Activated CD8-positive, alpha-beta T cell treated with anti-CD3 and anti-CD28 coated beads for 36 hours (primary cell): ENCODE data around the gene GABARAP. TPM values are rescaled to one million over a fixed set of nuclear protein-coding genes. Genes with fewer than 3 reads are reported as not detected.
A peak's percentile ranks its signal among the peaks of the same experiment; 100 is the strongest.

Experiments
- ATAC-seq: fragments of 200-7000 bp; cut with Tn5 transposase; one replicate; pipeline ENCODE4 v1.10.0; 2021; ENCODE audit warnings: mild to moderate bottlenecking, moderate library complexity
- CTCF ChIA-PET: fragments of 350-600 bp; sonication (Branson Sonifier 250); formaldehyde crosslinking; loops from one replicate; lab custom pipeline; 2021; ENCODE audit warnings: antibody characterized with exemption; lab: Charles Lee
- POLR2A ChIA-PET: fragments of 350-600 bp; sonication (Branson Sonifier 250); formaldehyde crosslinking; loops from one replicate; lab custom pipeline; 2021; ENCODE audit warnings: antibody characterized with exemption; lab: Charles Lee
- DNase-seq: peaks from one replicate; pipeline ENCODE4 v3.0.0-alpha.2; 2020
- H3K27ac Mint-ChIP-seq: one replicate; pipeline ENCODE4 v1.8.0; 2021; ENCODE audit warnings: mild to moderate bottlenecking, mixed read lengths
- H3K27me3 Mint-ChIP-seq: one replicate; pipeline ENCODE4 v1.8.0; 2021; ENCODE audit warnings: mixed read lengths
- H3K36me3 Mint-ChIP-seq: one replicate; pipeline ENCODE4 v1.8.0; 2021; ENCODE audit warnings: low read depth, mixed read lengths
- H3K4me1 Mint-ChIP-seq: one replicate; pipeline ENCODE4 v1.8.0; 2021; ENCODE audit warnings: low read depth, mixed read lengths
- H3K4me3 Mint-ChIP-seq: one replicate; pipeline ENCODE4 v1.8.0; 2021; ENCODE audit warnings: mild to moderate bottlenecking, moderate library complexity, mixed read lengths
- H3K9me3 Mint-ChIP-seq: one replicate; pipeline ENCODE4 v1.8.0; 2021; ENCODE audit warnings: mixed read lengths
- CTCF ChIP-seq: fragments of 200-600 bp; IDR thresholded peaks from one replicate; pipeline ENCODE4 v1.8.0; 2022; ENCODE audit warnings: antibody characterized with exemption, mild to moderate bottlenecking
- intact Hi-C: fragments of 100-400 bp; cut with micrococcal nuclease; formaldehyde crosslinking; loops from one replicate; pipeline ENCODE4 v1.10.0; 2022
- total RNA-seq, 2 experiments: library from RNA; stranded (reverse); gene quantifications; one replicate each; pipeline ENCODE4 v1.2.3, GENCODE V29; 2021

The GABARAP gene
- total RNA-seq, 2 experiments from 2014 or later: 104 to 118 TPM

DNA sequence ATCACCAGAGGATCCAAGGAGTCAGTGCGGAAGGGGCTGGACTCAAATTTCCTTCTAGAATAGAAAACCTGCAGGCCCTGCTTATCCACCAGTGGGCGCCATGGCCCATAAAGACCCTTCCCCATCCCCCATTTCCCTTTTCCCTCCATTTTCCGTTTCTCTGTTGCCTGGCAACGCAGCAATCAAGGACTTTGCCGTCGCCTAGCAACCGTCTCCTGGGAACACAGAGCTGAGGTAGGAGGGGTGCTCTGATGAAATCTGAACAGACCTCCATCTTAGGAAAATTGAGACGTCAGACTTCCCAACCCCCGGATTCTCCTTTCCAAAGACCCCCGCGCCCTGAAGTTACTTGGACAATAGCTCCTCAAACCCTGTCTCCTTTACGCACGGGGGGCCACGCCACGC lies 28.4 kb downstream of the GABARAP start:
- H3K36me3 Mint-ChIP-seq: no peaks in the 10 kb centered on the region
- H3K27me3 Mint-ChIP-seq: peaks cover 8% of the 10 kb centered on the region
- CTCF ChIA-PET: interaction anchor here (1.5 to 2.1 kb wide), 3 partner anchors 21 to 168 kb away, joined by 4 to 7 read pairs (median 6); partner anchors contain the start of gene DVL2
- TF ChIP-seq CTCF: peak; percentile 45
- ATAC-seq (no peak), DNase-seq (no peak)
- H3K27ac Mint-ChIP-seq: peak overlapping the region; percentile 91
- H3K9me3 Mint-ChIP-seq: no peaks in the 10 kb centered on the region
- POLR2A ChIA-PET: interaction anchor here (0.8 to 13.2 kb wide), 4 partner anchors 8 to 116 kb away, joined by 3 to 261 read pairs (median 4); partner anchors contain the start of genes DVL2, GABARAP and PHF23
- peak overlapping the region; percentile 82 for H3K4me3 Mint-ChIP-seq
- intact Hi-C loops: no loop called here
- peaks cover 56% of the 10 kb centered on the region for H3K4me1 Mint-ChIP-seq

- Mint-ChIP-seq H3K27me3 (peaks cover 8% of the 10 kb centered on the region), H3K36me3 (no peaks in the 10 kb centered on the region), H3K4me3 (no peak overlapping the region), H3K9me3 (no peaks in the 10 kb centered on the region), H3K27ac (no peak overlapping the region), H3K4me1 (peaks cover 38% of the 10 kb centered on the region)
- no peak for TF ChIP-seq CTCF
- DNase-seq: no peak
- ChIA-PET CTCF (no interaction called here), POLR2A (no interaction called here)
- no peak for ATAC-seq
- intact Hi-C loops: no loop called here
Measured at GRCh38 chr17:7211491-7212273, 30.6 kb downstream of the GABARAP start.

- intact Hi-C loops: no loop called here
- TF ChIP-seq CTCF: no peak
- CTCF ChIA-PET: interaction anchor here (1.5 kb wide), 1 partner anchor 75 kb away, joined by 3 read pairs; no protein-coding TSS in a partner anchor
- no peak for DNase-seq
- H3K27ac Mint-ChIP-seq: no peak overlapping the region
- no peak overlapping the region for H3K4me3 Mint-ChIP-seq
- POLR2A ChIA-PET: no interaction called here
- no peaks in the 10 kb centered on the region for H3K9me3 Mint-ChIP-seq
- ATAC-seq: no peak
- H3K36me3 Mint-ChIP-seq: no peaks in the 10 kb centered on the region
- H3K27me3 Mint-ChIP-seq: peaks cover 8% of the 10 kb centered on the region
- peaks cover 38% of the 10 kb centered on the region for H3K4me1 Mint-ChIP-seq
Measured at GRCh38 chr17:7208754-7209460, 33.3 kb downstream of the GABARAP start.

- peaks cover 8% of the 10 kb centered on the region for H3K27me3 Mint-ChIP-seq
- no peaks in the 10 kb centered on the region for H3K9me3 Mint-ChIP-seq
- peaks cover 33% of the 10 kb centered on the region for H3K4me1 Mint-ChIP-seq
- H3K27ac Mint-ChIP-seq: no peak overlapping the region
- ATAC-seq: no peak
- H3K36me3 Mint-ChIP-seq: no peaks in the 10 kb centered on the region
- ChIA-PET CTCF (interaction anchor here (1.5 kb wide), 1 partner anchor 74 kb away, joined by 3 read pairs; no protein-coding TSS in a partner anchor), POLR2A (interaction anchor here (1.1 kb wide), 1 partner anchor 51 kb away, joined by 3 read pairs; no protein-coding TSS in a partner anchor)
- H3K4me3 Mint-ChIP-seq: no peak overlapping the region
- no peak for TF ChIP-seq CTCF
- intact Hi-C loops: no loop called here
- no peak for DNase-seq
Measured at GRCh38 chr17:7208027-7208571, 34.1 kb downstream of the GABARAP start.
